Liver (tissue), 10 donors: ENCODE results near the gene CPAMD8. TPM values are rescaled to one million over a fixed set of nuclear protein-coding genes. Genes with fewer than 3 reads are reported as not detected.

Experiments
- DNase-seq: peaks from one replicate; pipeline ENCODE4 v3.0.0-alpha.2; 2017; ENCODE audit warnings: low spot score
- H3K27ac ChIP-seq, 2 donors: one replicate each; pipeline ENCODE4 v1.7.0; 2013; ENCODE audit warnings: inconsistent platforms in 2 of 2, low read length in 2 of 2, control low read depth in 1 of 2, low read depth in 1 of 2, mild to moderate bottlenecking in 1 of 2
- H3K27me3 ChIP-seq, 4 donors: one replicate each; pipeline versions ENCODE4 v1.6.1 to v1.7.0; 2013; ENCODE audit warnings: low read length in 3 of 4, inconsistent platforms in 1 of 4, mild to moderate bottlenecking in 1 of 4, moderate library complexity in 1 of 4; ENCODE audit not compliant: control insufficient read depth in 4 of 4, insufficient read depth in 4 of 4
- H3K36me3 ChIP-seq, 4 donors: one replicate each; pipeline versions ENCODE4 v1.6.1 to v1.7.0; 2013; ENCODE audit warnings: low read length in 3 of 4, mild to moderate bottlenecking in 3 of 4, low read depth in 1 of 4, moderate library complexity in 1 of 4; ENCODE audit not compliant: control insufficient read depth in 4 of 4, insufficient read depth in 3 of 4
- H3K4me1 ChIP-seq, 4 donors: one replicate each; pipeline versions ENCODE4 v1.6.1 to v1.7.0; 2013; ENCODE audit warnings: low read length in 3 of 4, mild to moderate bottlenecking in 3 of 4, moderate library complexity in 1 of 4; ENCODE audit not compliant: control insufficient read depth in 4 of 4, insufficient read depth in 4 of 4
- H3K4me3 ChIP-seq, 3 donors: one replicate each; pipeline versions ENCODE4 v1.6.1 to v1.7.0; 2013; ENCODE audit warnings: low read length in 3 of 3, control low read depth in 1 of 3, low read depth in 1 of 3, mild to moderate bottlenecking in 1 of 3
- H3K9ac ChIP-seq, 2 donors: one replicate each; pipeline ENCODE4 v1.7.0; 2013; ENCODE audit warnings: low read length in 2 of 2, mild to moderate bottlenecking in 2 of 2, moderate library complexity in 2 of 2, control low read depth in 1 of 2, low read depth in 1 of 2
- H3K9me3 ChIP-seq, 4 donors: one replicate each; pipeline versions ENCODE4 v1.6.1 to v1.7.0; 2013; ENCODE audit warnings: low read length in 3 of 4; ENCODE audit not compliant: control insufficient read depth in 4 of 4
- GABPA ChIP-seq, 2 donors: IDR thresholded peaks in 1 of 2; conservative IDR thresholded peaks in 1 of 2; 2 replicates each; pipeline ENCODE4 v1.6.1; 2016; ENCODE audit warnings: antibody characterized with exemption in 2 of 2, mild to moderate bottlenecking in 1 of 2, moderate library complexity in 1 of 2
- HNF4A ChIP-seq, 2 donors: conservative IDR thresholded peaks; 2 replicates each; pipeline ENCODE4 v1.6.1; 2016; ENCODE audit warnings: antibody characterized with exemption in 2 of 2, mild to moderate bottlenecking in 2 of 2
- HNF4G ChIP-seq: IDR thresholded peaks from 2 replicates; pipeline ENCODE4 v1.6.1; 2016; ENCODE audit warnings: antibody characterized with exemption
- MAX ChIP-seq: IDR thresholded peaks from 2 replicates; pipeline ENCODE4 v1.6.1; 2016; ENCODE audit warnings: antibody characterized with exemption
- ZBTB33 ChIP-seq: IDR thresholded peaks from 2 replicates; pipeline ENCODE4 v1.6.1; 2016; ENCODE audit warnings: antibody characterized with exemption
- WGBS: extraction: QIAGEN DNeasy Blood & Tissue Kit; methylation state at CpG from one replicate; pipeline ENCODE4 v1.1.7; 2013; 5-methylcytosine and 5-hydroxymethylcytosine counted together
- polyA plus RNA-seq, 2 donors: library from polyadenylated mRNA; stranded (reverse) in 1 of 2; unstranded in 1 of 2; fragments of 200-250 nt in 1 of 2; fragments of >200 nt in 1 of 2; fragmentation: Nextera tagmentation in 1 of 2; extraction: Ambion mirVana in 1 of 2; gene quantifications; one replicate each; pipeline versions ENCODE4 v1.2.1 to v1.2.3, GENCODE V29; 2013 to 2015
- small RNA-seq: library from RNA; depleted of rRNA; stranded (forward); fragments of <200 nt; gene quantifications from one replicate; pipeline ENCODE3, GENCODE V24; 2014
- total RNA-seq, 2 donors: library from RNA; depleted of rRNA; stranded (reverse); fragments of >200 nt; gene quantifications; one replicate each; pipeline ENCODE4 v1.2.3, GENCODE V29; 2014
- donor health status: healthy.
- donor health status: healthy.
- donor health status: healthy.
- donor health status: healthy.
- donor health status: healthy.

The CPAMD8 gene
- total and polyA plus RNA-seq, 4 donors, result 0.92 to 1.4 (median 1.1) TPM

GRCh38 chr19:16847430-16847829 is 179.2 kb downstream of the CPAMD8 start (continued):
- no peak for TF ChIP-seq HNF4A (conservative IDR thresholded peaks at IDR 0.05)

- Histone ChIP-seq H3K9me3 (no peaks in the 10 kb centered on the region), H3K27ac (no peak overlapping the region), H3K27me3 (no peaks in the 10 kb centered on the region), H3K9ac (no peak overlapping the region), H3K4me1 (no peaks in the 10 kb centered on the region), H3K4me3 (no peak overlapping the region), H3K36me3 (peaks cover 21 to 62% (median 26%) of the 10 kb centered on the region in 4 donors)
- 95% methylated on average over 16 of the region's 16 CpGs for WGBS
- no peak for TF ChIP-seq HNF4G
- TF ChIP-seq GABPA (IDR thresholded peaks at IDR 0.05 in 1 of 2, conservative IDR thresholded peaks at IDR 0.05 in 1 of 2), result no peak
- TF ChIP-seq ZBTB33, result no peak
- no peak for TF ChIP-seq MAX
- no peak for DNase-seq
These were observed 179.7 kb downstream of the CPAMD8 start for GRCh38 chr19:16846901-16847300.

Small RNA genes lying within 50 kb of the gene (small RNA-seq; reads per million reads assigned to genes)
- gene RN7SL823P, result not detected
- gene RN7SL835P, result not detected

Other genes with a start within 250 kb of the CPAMD8 start
- 10 to 100 TPM; 10.7 to 17.1 TPM for gene SIN3B, start 197.4 kb downstream of the CPAMD8 start, total RNA-seq
- gene SIN3B, start 197.4 kb downstream of the CPAMD8 start, polyA plus RNA-seq, result 1 to 10 TPM; 6.1 to 6.4 TPM
- 1 to 10 TPM in 1 of 2 donors, under 1 TPM in 1; 0.08 to 1.6 TPM for gene F2RL3, start 137.8 kb downstream of the CPAMD8 start, total RNA-seq
- under 1 TPM; 0.18 to 0.22 TPM for gene F2RL3, start 137.8 kb downstream of the CPAMD8 start, polyA plus RNA-seq
- 1 to 10 TPM; 3.3 to 5.7 TPM for gene HAUS8, start 48.6 kb upstream of the CPAMD8 start, total RNA-seq
- 1 to 10 TPM; 3.3 to 4.2 TPM for gene HAUS8, start 48.6 kb upstream of the CPAMD8 start, polyA plus RNA-seq
- 10 to 100 TPM; 21.5 to 32.5 TPM for gene MYO9B, start 49.0 kb upstream of the CPAMD8 start, total RNA-seq
- gene MYO9B, start 49.0 kb upstream of the CPAMD8 start, polyA plus RNA-seq, result 10 to 100 TPM in 1 of 2 donors, 1 to 10 TPM in 1; 9.1 to 20.5 TPM
- gene USE1, start 188.5 kb upstream of the CPAMD8 start, total RNA-seq, result 10 to 100 TPM in 1 of 2 donors, 1 to 10 TPM in 1; 9.6 to 13.6 TPM
- 10 to 100 TPM; 22.6 to 27.8 TPM for gene USE1, start 188.5 kb upstream of the CPAMD8 start, polyA plus RNA-seq
- gene OCEL1, start 199.4 kb upstream of the CPAMD8 start, total RNA-seq, result 10 to 100 TPM in 1 of 2 donors, 1 to 10 TPM in 1; 4.9 to 10.5 TPM
- 10 to 100 TPM; 31.1 to 32.5 TPM for gene OCEL1, start 199.4 kb upstream of the CPAMD8 start, polyA plus RNA-seq
- gene NR2F6, start 219.1 kb upstream of the CPAMD8 start, total RNA-seq, result 10 to 100 TPM; 52.2 to 86.1 TPM
- gene NR2F6, start 219.1 kb upstream of the CPAMD8 start, polyA plus RNA-seq, result 10 to 100 TPM; 30.5 to 53.1 TPM
- 1 to 10 TPM; 2.1 to 2.6 TPM for gene USHBP1, start 237.9 kb upstream of the CPAMD8 start, total RNA-seq
- 1 to 10 TPM; 1.2 to 1.6 TPM for gene USHBP1, start 237.9 kb upstream of the CPAMD8 start, polyA plus RNA-seq
- 10 to 100 TPM; 29.3 to 47.0 TPM for gene BABAM1, start 240.6 kb upstream of the CPAMD8 start, total RNA-seq
- gene BABAM1, start 240.6 kb upstream of the CPAMD8 start, polyA plus RNA-seq, result 10 to 100 TPM; 31.3 to 35.7 TPM